ENCODE measurements around the gene S1PR3.

DNA sequence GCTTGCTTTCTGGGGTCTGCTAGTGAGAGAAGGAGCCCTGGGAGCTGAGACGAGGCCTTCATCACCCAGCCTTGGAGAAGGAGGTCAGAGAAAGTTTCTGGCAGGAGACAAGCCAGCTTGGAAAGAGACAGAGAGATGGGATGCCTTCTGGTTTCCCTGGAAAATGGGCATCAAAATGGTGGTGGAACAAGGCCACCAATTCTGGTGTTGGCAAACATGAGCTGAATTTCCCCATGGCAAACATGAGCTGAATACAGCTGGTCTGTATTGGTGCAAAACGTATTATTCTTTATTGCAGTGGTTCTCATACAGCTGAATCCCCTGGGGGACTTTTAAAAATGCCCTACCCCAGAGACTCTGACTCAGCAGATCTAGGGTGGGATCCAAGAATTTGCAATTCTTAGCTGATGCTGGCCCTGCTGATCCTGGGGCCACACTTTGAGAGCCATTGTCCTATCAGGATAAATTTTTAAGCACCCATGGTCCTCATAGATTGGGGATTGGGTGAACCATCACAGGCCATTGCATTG, 39.1 kb upstream of the S1PR3 start:
- TF ChIP-seq, protein P1, sequence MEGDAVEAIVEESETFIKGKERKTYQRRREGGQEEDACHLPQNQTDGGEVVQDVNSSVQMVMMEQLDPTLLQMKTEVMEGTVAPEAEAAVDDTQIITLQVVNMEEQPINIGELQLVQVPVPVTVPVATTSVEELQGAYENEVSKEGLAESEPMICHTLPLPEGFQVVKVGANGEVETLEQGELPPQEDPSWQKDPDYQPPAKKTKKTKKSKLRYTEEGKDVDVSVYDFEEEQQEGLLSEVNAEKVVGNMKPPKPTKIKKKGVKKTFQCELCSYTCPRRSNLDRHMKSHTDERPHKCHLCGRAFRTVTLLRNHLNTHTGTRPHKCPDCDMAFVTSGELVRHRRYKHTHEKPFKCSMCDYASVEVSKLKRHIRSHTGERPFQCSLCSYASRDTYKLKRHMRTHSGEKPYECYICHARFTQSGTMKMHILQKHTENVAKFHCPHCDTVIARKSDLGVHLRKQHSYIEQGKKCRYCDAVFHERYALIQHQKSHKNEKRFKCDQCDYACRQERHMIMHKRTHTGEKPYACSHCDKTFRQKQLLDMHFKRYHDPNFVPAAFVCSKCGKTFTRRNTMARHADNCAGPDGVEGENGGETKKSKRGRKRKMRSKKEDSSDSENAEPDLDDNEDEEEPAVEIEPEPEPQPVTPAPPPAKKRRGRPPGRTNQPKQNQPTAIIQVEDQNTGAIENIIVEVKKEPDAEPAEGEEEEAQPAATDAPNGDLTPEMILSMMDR (IDR thresholded peaks at IDR 0.05), result no peak
- TF ChIP-seq POLR2A (IDR thresholded peaks at IDR 0.05), result no peak

Data from testis (tissue), 2 donors.